GM20431 (cell line): ENCODE data around the gene SMC1B.
"Not testable (repeated sequence)": the region's sequence is repeated elsewhere in the genome, so short reads cannot be mapped to it uniquely, and the experiment has no call there.

Experiments
- in situ Hi-C: fragments of 300-500 bp; cut with MseI, MboI; formaldehyde crosslinking; loops from one replicate; pipeline ENCODE4 v1.15.0; 2020; ENCODE audit warnings: low sequenced_read_pairs; ENCODE audit not compliant: unreplicated experiment

SMC1B gene

GRCh38 chr22:45358127-45358526 is 55.3 kb downstream of the SMC1B start:
- in situ Hi-C loops, result no loop called here

GRCh38 chr22:45357490-45357889 is 55.9 kb downstream of the SMC1B start:
- in situ Hi-C loops, result no loop called here

GRCh38 chr22:45353786-45354185 is 59.6 kb downstream of the SMC1B start:
- in situ Hi-C loops, result no loop called here

- in situ Hi-C loops, result not testable (repeated sequence)
Measured at GRCh38 chr22:45352757-45353156, 60.6 kb downstream of the SMC1B start.

GRCh38 chr22:45351956-45352355 is 61.4 kb downstream of the SMC1B start:
- in situ Hi-C loops, result no loop called here

GRCh38 chr22:45349916-45350315 is 63.5 kb downstream of the SMC1B start:
- in situ Hi-C loops, result no loop called here

GRCh38 chr22:45344334-45344733 is 69.1 kb downstream of the SMC1B start:
- in situ Hi-C loops, result no loop called here

GRCh38 chr22:45343143-45343542 is 70.3 kb downstream of the SMC1B start:
- in situ Hi-C loops, result no loop called here

- in situ Hi-C loops, result no loop called here
Measured at GRCh38 chr22:45341498-45341897, 71.9 kb downstream of the SMC1B start.

GRCh38 chr22:45340323-45340722 is 73.1 kb downstream of the SMC1B start:
- in situ Hi-C loops, result no loop called here

- in situ Hi-C loops, result no loop called here
Measured at GRCh38 chr22:45338795-45339194, 74.6 kb downstream of the SMC1B start.

GRCh38 chr22:45337536-45337935 is 75.9 kb downstream of the SMC1B start:
- in situ Hi-C loops, result no loop called here

GRCh38 chr22:45336971-45337431 is 76.4 kb downstream of the SMC1B start:
- in situ Hi-C loops, result no loop called here

- in situ Hi-C loops, result no loop called here
Measured at GRCh38 chr22:45335854-45336522, 77.4 kb downstream of the SMC1B start.

GRCh38 chr22:45335021-45335818 is 78.2 kb downstream of the SMC1B start:
- in situ Hi-C loops, result no loop called here

- in situ Hi-C loops, result no loop called here
Measured at GRCh38 chr22:45334528-45334927, 78.9 kb downstream of the SMC1B start.

- in situ Hi-C loops, result no loop called here
Measured at GRCh38 chr22:45334068-45334467, 79.3 kb downstream of the SMC1B start.

- in situ Hi-C loops, result no loop called here
Measured at GRCh38 chr22:45332001-45332400, 81.4 kb downstream of the SMC1B start.

- in situ Hi-C loops, result no loop called here
Measured at GRCh38 chr22:45331486-45331885, 81.9 kb downstream of the SMC1B start.

GRCh38 chr22:45330548-45330947 is 82.9 kb downstream of the SMC1B start:
- in situ Hi-C loops, result no loop called here

GRCh38 chr22:45329530-45329936 is 83.9 kb downstream of the SMC1B start:
- in situ Hi-C loops, result no loop called here
